Adrenal gland (tissue), 12 donors: ENCODE results near the gene KSR2. TPM values are rescaled to one million over a fixed set of nuclear protein-coding genes. Genes with fewer than 3 reads are reported as not detected.

Source experiments
- DNase-seq, 7 donors: peaks; one replicate each; pipeline ENCODE4 v3.0.0-alpha.2; 2019 to 2020
- H3K27ac ChIP-seq, 5 donors: fragments of 200-600 bp; sonication (generic) in 4 of 5; 1 replicate in 3 of 5; 2 replicates in 2 of 5; pipeline versions ENCODE4 v1.5.1 to v1.8.0; 2016 to 2020; ENCODE audit warnings: mild to moderate bottlenecking in 1 of 5
- H3K27me3 ChIP-seq: fragments of 200-600 bp; 2 replicates; pipeline ENCODE4 v1.8.0; 2021
- H3K36me3 ChIP-seq, 2 donors: fragments of 200-600 bp; replicated peaks in 1 of 2; 1 replicate in 1 of 2; 2 replicates in 1 of 2; pipeline versions ENCODE4 v1.5.1 to v1.8.0; 2018 to 2022
- H3K4me1 ChIP-seq, 2 donors: fragments of 200-600 bp; replicated peaks in 1 of 2; 1 replicate in 1 of 2; 2 replicates in 1 of 2; pipeline versions ENCODE4 v1.5.1 to v1.8.0; 2018 to 2021
- H3K4me3 ChIP-seq, 4 donors: fragments of 200-600 bp; sonication (generic) in 3 of 4; one replicate each; pipeline ENCODE4 v1.5.1; 2016 to 2018
- H3K9me3 ChIP-seq, 3 donors: fragments of 200-600 bp; sonication (generic) in 1 of 3; replicated peaks in 1 of 3; 1 replicate in 2 of 3; 2 replicates in 1 of 3; pipeline versions ENCODE4 v1.5.1 to v1.8.0; 2016 to 2021
- CTCF ChIP-seq, 6 experiments: fragments of 450-650 bp in 4 of 6; fragments of 200-600 bp in 2 of 6; sonication (generic) in 1 of 6; IDR thresholded peaks; 1 replicate in 5 of 6; 2 replicates in 1 of 6; pipeline versions ENCODE4 v1.5.1 to v1.8.0; 2016 to 2021; ENCODE audit warnings: antibody characterized with exemption in 6 of 6, mild to moderate bottlenecking in 2 of 6, moderate library complexity in 1 of 6
- POLR2A ChIP-seq, 2 donors: fragments of 450-650 bp; IDR thresholded peaks; one replicate each; pipeline ENCODE4 v1.6.1; 2017; ENCODE audit warnings: antibody characterized with exemption in 2 of 2, mild to moderate bottlenecking in 2 of 2, moderate library complexity in 1 of 2
- WGBS, 4 donors: extraction: QIAGEN DNeasy Blood & Tissue Kit in 2 of 4; methylation state at CpG; one replicate each; pipeline versions ENCODE4 v1.1.5 to v1.1.7; 2013 to 2017; 5-methylcytosine and 5-hydroxymethylcytosine counted together
- intact Hi-C, 2 donors: fragments of 100-400 bp; cut with DNase I; formaldehyde crosslinking; loops; one replicate each; pipeline versions ENCODE4 v1.14.1 to v1.15.0; 2022 to 2023
- polyA plus RNA-seq, 3 donors: library from polyadenylated mRNA; stranded (reverse); fragments of 200-250 nt in 2 of 3; fragments of 350-450 nt in 1 of 3; fragmentation: Illumina TruSeq in 1 of 3; extraction: RNeasy Lipid Tissue Mini Kit (QIAGEN cat#74804) in 1 of 3; gene quantifications; one replicate each; pipeline ENCODE4 v1.2.3, GENCODE V29; 2013 to 2014
- total RNA-seq, 9 donors: library from RNA; depleted of rRNA in 4 of 9; stranded (reverse); fragments of >200 nt in 4 of 9; fragments of 120-200 nt in 1 of 9; fragmentation: NEBNext Ultra II Directional in 1 of 9; extraction: Animal tissue kit (Norgen Biotek cat#: 25700) in 1 of 9; gene quantifications; one replicate each; pipeline versions ENCODE4 v1.1.0 to v1.2.4, GENCODE V29; 2013 to 2023
- donor health status: healthy with polysubstance abuse.
- donor health status: Bipolar disorder and iron deficiency.
- donor health status: DM: yes; HTN: yes; CAD: no.
- donor health status: DM: no; HTN: no; CAD: no.
- donor health status: DM: no; HTN: no; CAD: no.
- donor health status: DM: yes; HTN: yes; CAD: no.

Gene KSR2
- total and polyA plus RNA-seq, 12 donors: 0.03 to 2.7 (median 0.84) TPM; not detected in 3

- no peaks in the 10 kb centered on the region for H3K27me3 ChIP-seq
- no peak for TF ChIP-seq POLR2A (IDR thresholded peaks at IDR 0.05)
- TF ChIP-seq CTCF (IDR thresholded peaks at IDR 0.05): no peak
- intact Hi-C loops: no loop called here
Observed at GRCh38 chr12:117607778-117608177, 361.0 kb downstream of the KSR2 start.

GRCh38 chr12:117606945-117607344 is 361.8 kb downstream of the KSR2 start:
- intact Hi-C loops: no loop called here
- Histone ChIP-seq H3K36me3 (no peaks in the 10 kb centered on the region), H3K4me3 (no peak overlapping the region), H3K27ac (no peak overlapping the region), H3K4me1 (no peaks in the 10 kb centered on the region), H3K9me3 (no peaks in the 10 kb centered on the region), H3K27me3 (no peaks in the 10 kb centered on the region)
- TF ChIP-seq POLR2A (IDR thresholded peaks at IDR 0.05): no peak
- no peak for DNase-seq
- 58 to 67% (median 63%) methylated on average over 4 to 5 of the region's 5 CpGs for WGBS, 4 donors

More at GRCh38 chr12:117607778-117608177, 361.0 kb downstream of the KSR2 start:
- no peak for DNase-seq
- Histone ChIP-seq H3K9me3 (no peaks in the 10 kb centered on the region), H3K4me1 (no peaks in the 10 kb centered on the region), H3K4me3 (no peak overlapping the region), H3K27ac (no peak overlapping the region), H3K36me3 (no peaks in the 10 kb centered on the region)
- 44 to 83% (median 67%) methylated on average over 3 to 7 of the region's 7 CpGs for WGBS, 4 donors

- intact Hi-C loops: no loop called here
- no peaks in the 10 kb centered on the region for H3K4me1 ChIP-seq
- no peaks in the 10 kb centered on the region for H3K36me3 ChIP-seq
- no peak for DNase-seq
- H3K27me3 ChIP-seq: no peaks in the 10 kb centered on the region
- no peak overlapping the region for H3K4me3 ChIP-seq
- no peaks in the 10 kb centered on the region for H3K9me3 ChIP-seq
- no peak overlapping the region for H3K27ac ChIP-seq
- no peak for TF ChIP-seq CTCF (IDR thresholded peaks at IDR 0.05)
- no peak for TF ChIP-seq POLR2A (IDR thresholded peaks at IDR 0.05)
Observed at GRCh38 chr12:117606024-117606423, 362.8 kb downstream of the KSR2 start.

GRCh38 chr12:117603316-117604113 is 365.3 kb downstream of the KSR2 start:
- Histone ChIP-seq H3K27ac (no peak overlapping the region), H3K9me3 (no peaks in the 10 kb centered on the region), H3K27me3 (no peaks in the 10 kb centered on the region), H3K4me1 (no peaks in the 10 kb centered on the region), H3K4me3 (no peak overlapping the region), H3K36me3 (no peaks in the 10 kb centered on the region)
- no peak for DNase-seq
- WGBS, 4 donors: 44 to 61% (median 54%) methylated on average over 3 to 4 of the region's 4 CpGs
- no peak for TF ChIP-seq POLR2A (IDR thresholded peaks at IDR 0.05)
- TF ChIP-seq CTCF (IDR thresholded peaks at IDR 0.05): no peak
- intact Hi-C loops: no loop called here

- Histone ChIP-seq H3K4me3 (no peak overlapping the region), H3K27ac (no peak overlapping the region), H3K27me3 (no peaks in the 10 kb centered on the region), H3K4me1 (no peaks in the 10 kb centered on the region), H3K9me3 (no peaks in the 10 kb centered on the region), H3K36me3 (no peaks in the 10 kb centered on the region)
- DNase-seq: no peak
- WGBS, 4 donors: 65 to 80% (median 78%) methylated on average over 5 of the region's 5 CpGs
- TF ChIP-seq CTCF (IDR thresholded peaks at IDR 0.05) (no peak), POLR2A (IDR thresholded peaks at IDR 0.05) (no peak)
- intact Hi-C loops: no loop called here
Observed at GRCh38 chr12:117599849-117600248, 368.9 kb downstream of the KSR2 start.
